NCI-H1105 treated with DMSO at 0.1 percent for 48 hours (cell line): ENCODE data around the gene PDE3B.
"Not testable (repeated sequence)": the region's sequence is repeated elsewhere in the genome, so short reads cannot be mapped to it uniquely, and the experiment has no call there.

Experiments
- DNase-seq: peaks from one replicate; lab custom pipeline; 2025; lab: John Stamatoyannopoulos, UW

The PDE3B gene

GRCh38 chr11:14642453-14642852 lies 1.2 kb upstream of the PDE3B start:
- DNase-seq = no peak

- DNase-seq = no peak
Measured at GRCh38 chr11:14642873-14643696, 519 bp upstream of the PDE3B start.

GRCh38 chr11:14644226-14645014 lies 816 bp downstream of the PDE3B start:
- peak; percentile 73 for DNase-seq

- peak; percentile 63 for DNase-seq
Measured at GRCh38 chr11:14645015-14645912, 1.7 kb downstream of the PDE3B start.

GRCh38 chr11:14645985-14646900 lies 2.6 kb downstream of the PDE3B start:
- DNase-seq = no peak

GRCh38 chr11:14650064-14650463 lies 6.5 kb downstream of the PDE3B start:
- no peak for DNase-seq

- DNase-seq = peak; percentile 5
Measured at GRCh38 chr11:14653090-14653489, 9.5 kb downstream of the PDE3B start.

GRCh38 chr11:14655435-14655834 lies 11.8 kb downstream of the PDE3B start:
- DNase-seq = no peak

GRCh38 chr11:14656536-14657457 lies 13.2 kb downstream of the PDE3B start:
- DNase-seq = no peak

- no peak for DNase-seq
Measured at GRCh38 chr11:14657841-14658240, 14.2 kb downstream of the PDE3B start.

GRCh38 chr11:14664926-14665325 lies 21.3 kb downstream of the PDE3B start:
- DNase-seq = not testable (repeated sequence)

- DNase-seq = not testable (repeated sequence)
Measured at GRCh38 chr11:14667329-14667728, 23.7 kb downstream of the PDE3B start.

GRCh38 chr11:14668731-14669301 lies 25.2 kb downstream of the PDE3B start:
- no peak for DNase-seq

- DNase-seq = no peak
Measured at GRCh38 chr11:14669499-14669898, 25.9 kb downstream of the PDE3B start.

- no peak for DNase-seq
Measured at GRCh38 chr11:14669958-14670357, 26.4 kb downstream of the PDE3B start.

GRCh38 chr11:14672635-14673034 lies 29.0 kb downstream of the PDE3B start:
- no peak for DNase-seq

GRCh38 chr11:14673421-14673820 lies 29.8 kb downstream of the PDE3B start:
- DNase-seq = no peak

GRCh38 chr11:14673824-14674405 lies 30.3 kb downstream of the PDE3B start:
- DNase-seq = no peak

GRCh38 chr11:14676068-14676467 lies 32.5 kb downstream of the PDE3B start:
- no peak for DNase-seq
